AG04450 (cell line): Measurements from ENCODE around the gene STS. TPM values are rescaled to one million over a fixed set of nuclear protein-coding genes. Genes with fewer than 3 reads are reported as not detected.

Experiments
- CTCF ChIA-PET: fragments of 300-600, 350-600 bp; formaldehyde crosslinking; extraction: SDS; loops from one replicate; lab custom pipeline; 2022; ENCODE audit warnings: antibody characterized with exemption, inconsistent platforms; lab: Charles Lee
- POLR2A ChIA-PET: fragments of 350-600 bp; formaldehyde crosslinking; extraction: SDS; loops from one replicate; lab custom pipeline; 2021; ENCODE audit warnings: antibody characterized with exemption, inconsistent platforms; lab: Yijun Ruan, JAX
- DNase-seq: peaks from one replicate; pipeline ENCODE4 v3.0.0-alpha.2; 2011; ENCODE audit warnings: low read depth, low spot score
- H3K27ac ChIP-seq: one replicate; pipeline ENCODE4 v1.5.1; 2012; ENCODE audit warnings: low read depth, low read length, control low read depth
- H3K27me3 ChIP-seq: one replicate; pipeline ENCODE4 v1.6.0; 2012; ENCODE audit warnings: low read length; ENCODE audit not compliant: control insufficient read depth, insufficient read depth
- H3K4me3 ChIP-seq: 2 replicates; pipeline ENCODE4 v1.5.1; 2011; ENCODE audit warnings: mild to moderate bottlenecking, low read depth, low read length, control low read depth
- H3K9me3 ChIP-seq: 2 replicates; pipeline ENCODE4 v1.5.1; 2012; ENCODE audit warnings: low read length; ENCODE audit not compliant: control insufficient read depth, insufficient read depth
- polyA plus RNA-seq: library from polyadenylated mRNA; depleted of rRNA; stranded (reverse); fragments of >200 nt; gene quantifications from 2 replicates; pipeline ENCODE4 v1.2.3, GENCODE V29; 2011
- TF ChIP-seq, protein P1 (sequence below): IDR thresholded peaks from 2 replicates; pipeline ENCODE4 v1.5.1; 2011; ENCODE audit warnings: low read depth, low read length, control low read depth, inconsistent platforms

STS gene
- polyA plus RNA-seq, 1 experiment: 5.0 TPM

DNA sequence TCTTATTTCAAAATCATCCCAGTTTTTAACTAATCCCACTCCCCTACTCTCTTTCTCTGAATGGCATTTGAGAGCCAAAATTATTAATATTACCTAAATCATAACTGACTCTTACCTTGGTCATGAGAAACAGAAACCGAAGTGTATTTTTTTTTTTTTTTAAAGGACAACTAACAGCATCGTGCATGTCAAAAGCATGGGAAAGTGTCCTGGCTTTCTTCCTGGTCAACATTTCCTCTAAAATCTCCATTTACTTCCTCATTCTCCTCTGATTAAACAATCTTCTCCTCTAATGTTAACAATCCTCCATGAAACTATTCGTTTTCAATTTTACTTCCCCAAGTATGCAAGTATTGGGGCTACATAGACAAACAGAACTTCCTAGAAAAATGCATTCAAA lies 2.1 kb upstream of the STS start:
- ChIA-PET CTCF (interaction anchor here (0.7 kb wide), 1 partner anchor 42 kb away, joined by 3 read pairs; no protein-coding TSS in a partner anchor), POLR2A (no interaction called here)
- Histone ChIP-seq H3K9me3 (no peaks in the 10 kb centered on the region), H3K27ac (no peak overlapping the region), H3K27me3 (no peaks in the 10 kb centered on the region), H3K4me3 (no peak overlapping the region)
- no peak for DNase-seq
- TF ChIP-seq, protein P1, sequence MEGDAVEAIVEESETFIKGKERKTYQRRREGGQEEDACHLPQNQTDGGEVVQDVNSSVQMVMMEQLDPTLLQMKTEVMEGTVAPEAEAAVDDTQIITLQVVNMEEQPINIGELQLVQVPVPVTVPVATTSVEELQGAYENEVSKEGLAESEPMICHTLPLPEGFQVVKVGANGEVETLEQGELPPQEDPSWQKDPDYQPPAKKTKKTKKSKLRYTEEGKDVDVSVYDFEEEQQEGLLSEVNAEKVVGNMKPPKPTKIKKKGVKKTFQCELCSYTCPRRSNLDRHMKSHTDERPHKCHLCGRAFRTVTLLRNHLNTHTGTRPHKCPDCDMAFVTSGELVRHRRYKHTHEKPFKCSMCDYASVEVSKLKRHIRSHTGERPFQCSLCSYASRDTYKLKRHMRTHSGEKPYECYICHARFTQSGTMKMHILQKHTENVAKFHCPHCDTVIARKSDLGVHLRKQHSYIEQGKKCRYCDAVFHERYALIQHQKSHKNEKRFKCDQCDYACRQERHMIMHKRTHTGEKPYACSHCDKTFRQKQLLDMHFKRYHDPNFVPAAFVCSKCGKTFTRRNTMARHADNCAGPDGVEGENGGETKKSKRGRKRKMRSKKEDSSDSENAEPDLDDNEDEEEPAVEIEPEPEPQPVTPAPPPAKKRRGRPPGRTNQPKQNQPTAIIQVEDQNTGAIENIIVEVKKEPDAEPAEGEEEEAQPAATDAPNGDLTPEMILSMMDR: no peak

- TF ChIP-seq, protein P1: no peak
- Histone ChIP-seq H3K4me3 (no peak overlapping the region), H3K9me3 (no peaks in the 10 kb centered on the region), H3K27me3 (no peaks in the 10 kb centered on the region), H3K27ac (no peak overlapping the region)
- ChIA-PET CTCF (interaction anchor here (0.7 to 1.0 kb wide), 2 partner anchors 13 to 43 kb away, joined by 3 to 4 read pairs; no protein-coding TSS in a partner anchor), POLR2A (interaction anchor here (0.6 kb wide), 1 partner anchor 30 kb away, joined by 3 read pairs; no protein-coding TSS in a partner anchor)
- DNase-seq: no peak
Measured at GRCh38 chrX:7146020-7146702, 1.4 kb upstream of the STS start.

DNA sequence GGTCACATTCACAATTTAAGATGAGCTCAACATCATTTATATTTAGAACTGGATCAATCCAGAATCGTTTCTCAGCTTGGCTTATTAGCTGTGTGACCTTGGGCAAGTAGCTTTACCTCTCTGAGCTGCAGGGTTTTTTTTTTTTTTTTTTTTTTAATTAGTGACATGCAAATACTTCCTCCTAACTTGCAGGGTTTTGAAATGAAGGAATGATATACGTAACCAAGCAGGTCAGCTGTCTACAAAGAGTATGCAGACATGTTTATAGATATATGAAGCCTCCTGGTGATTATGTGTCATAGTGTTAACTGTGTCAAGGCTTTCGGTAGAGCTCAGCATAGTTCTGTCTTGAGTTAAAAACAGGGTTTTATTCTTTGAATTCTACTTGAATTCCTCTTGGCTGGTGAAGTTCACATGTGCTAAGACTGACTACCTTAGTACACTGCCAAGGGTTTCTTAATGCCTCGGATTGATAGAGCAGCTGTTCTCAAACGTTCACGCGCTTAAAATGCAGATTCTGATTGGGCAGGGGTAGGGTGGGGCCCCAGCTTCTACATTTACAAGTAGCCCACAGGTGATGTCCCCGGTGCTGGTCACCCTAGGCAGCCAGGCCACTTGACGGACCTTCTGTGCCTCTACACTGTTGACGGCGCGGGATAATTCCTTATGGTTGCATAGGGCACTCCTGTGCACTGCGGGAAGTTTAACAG lies 654 bp upstream of the STS start:
- H3K27me3 ChIP-seq: no peaks in the 10 kb centered on the region
- no peak overlapping the region for H3K27ac ChIP-seq
- ChIA-PET CTCF (interaction anchor here (1.0 kb wide), 1 partner anchor 14 kb away, joined by 4 read pairs; no protein-coding TSS in a partner anchor), POLR2A (interaction anchor here (0.6 kb wide), 1 partner anchor 31 kb away, joined by 3 read pairs; no protein-coding TSS in a partner anchor)
- no peak for DNase-seq
- H3K4me3 ChIP-seq: peak overlapping the region; percentile 74
- no peaks in the 10 kb centered on the region for H3K9me3 ChIP-seq
- TF ChIP-seq, protein P1: no peak

GRCh38 chrX:7147978-7148854 lies 704 bp downstream of the STS start, which contains the start of gene PUDP:
PUDP (minus strand) TSS chrX:7148153; CDS start chrX:7148113, 40 bp downstream.
- Histone ChIP-seq H3K27me3 (no peaks in the 10 kb centered on the region), H3K4me3 (peak within 1 kb of the TSS; percentile 84), H3K9me3 (no peaks in the 10 kb centered on the region), H3K27ac (peak within 1 kb of the TSS; percentile 81)
- peak; percentile 55 for DNase-seq
- CTCF ChIA-PET: interaction anchor here (1.4 kb wide), 1 partner anchor 15 kb away, joined by 3 read pairs; no protein-coding TSS in a partner anchor
- POLR2A ChIA-PET: no interaction called here
- TF ChIP-seq, protein P1: peak; percentile 41
